ENCODE data around the gene CDC42SE2.

DNA sequence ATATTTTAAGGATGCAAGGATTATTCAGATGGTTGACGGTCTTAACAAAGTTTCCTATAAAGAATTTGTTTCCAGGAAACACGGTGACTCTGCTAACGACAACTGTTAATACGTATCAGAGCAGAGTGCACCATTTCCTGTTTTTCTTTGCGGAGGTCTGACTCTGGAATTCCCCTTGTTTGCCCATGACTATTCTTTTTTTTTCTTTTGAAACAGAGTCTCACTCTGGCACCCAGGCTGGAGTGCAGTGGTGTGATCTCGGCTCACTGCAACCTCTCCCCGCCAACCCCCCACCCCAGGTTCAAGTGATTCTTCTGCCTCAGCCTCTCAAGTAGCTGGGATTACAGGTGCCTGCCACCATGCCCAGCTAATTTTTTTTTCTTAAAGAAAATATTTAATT lies 115.9 kb downstream of the CDC42SE2 start:
- no peak for TF ChIP-seq POLR2A (IDR thresholded peaks at IDR 0.05)
- TF ChIP-seq, protein P1, sequence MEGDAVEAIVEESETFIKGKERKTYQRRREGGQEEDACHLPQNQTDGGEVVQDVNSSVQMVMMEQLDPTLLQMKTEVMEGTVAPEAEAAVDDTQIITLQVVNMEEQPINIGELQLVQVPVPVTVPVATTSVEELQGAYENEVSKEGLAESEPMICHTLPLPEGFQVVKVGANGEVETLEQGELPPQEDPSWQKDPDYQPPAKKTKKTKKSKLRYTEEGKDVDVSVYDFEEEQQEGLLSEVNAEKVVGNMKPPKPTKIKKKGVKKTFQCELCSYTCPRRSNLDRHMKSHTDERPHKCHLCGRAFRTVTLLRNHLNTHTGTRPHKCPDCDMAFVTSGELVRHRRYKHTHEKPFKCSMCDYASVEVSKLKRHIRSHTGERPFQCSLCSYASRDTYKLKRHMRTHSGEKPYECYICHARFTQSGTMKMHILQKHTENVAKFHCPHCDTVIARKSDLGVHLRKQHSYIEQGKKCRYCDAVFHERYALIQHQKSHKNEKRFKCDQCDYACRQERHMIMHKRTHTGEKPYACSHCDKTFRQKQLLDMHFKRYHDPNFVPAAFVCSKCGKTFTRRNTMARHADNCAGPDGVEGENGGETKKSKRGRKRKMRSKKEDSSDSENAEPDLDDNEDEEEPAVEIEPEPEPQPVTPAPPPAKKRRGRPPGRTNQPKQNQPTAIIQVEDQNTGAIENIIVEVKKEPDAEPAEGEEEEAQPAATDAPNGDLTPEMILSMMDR (IDR thresholded peaks at IDR 0.05), result no peak
- TF ChIP-seq POLR2AphosphoS5 (IDR thresholded peaks at IDR 0.05), result peak in 1 of 3 donors; percentile 33
